Activated gamma-delta T cell (primary cell): ENCODE measurements around the gene C19orf73.
A peak's percentile ranks its signal among the peaks of the same experiment; 100 is the strongest.
"Not testable (repeated sequence)": the region's sequence is repeated elsewhere in the genome, so short reads cannot be mapped to it uniquely, and the experiment has no call there.

Experiments
- DNase-seq: peaks from one replicate; lab custom pipeline; 2025; lab: John Stamatoyannopoulos, UW

C19orf73 gene

GRCh38 chr19:49148784-49149651, 30.1 kb upstream of the C19orf73 start:
- DNase-seq: peak; percentile 44

GRCh38 chr19:49148044-49148682, 29.2 kb upstream of the C19orf73 start:
- no peak for DNase-seq

- not testable (repeated sequence) for DNase-seq
Observed at GRCh38 chr19:49146408-49146770, 27.4 kb upstream of the C19orf73 start.

- peak; percentile 59 for DNase-seq
Observed at GRCh38 chr19:49145573-49146407, 26.8 kb upstream of the C19orf73 start.

DNA sequence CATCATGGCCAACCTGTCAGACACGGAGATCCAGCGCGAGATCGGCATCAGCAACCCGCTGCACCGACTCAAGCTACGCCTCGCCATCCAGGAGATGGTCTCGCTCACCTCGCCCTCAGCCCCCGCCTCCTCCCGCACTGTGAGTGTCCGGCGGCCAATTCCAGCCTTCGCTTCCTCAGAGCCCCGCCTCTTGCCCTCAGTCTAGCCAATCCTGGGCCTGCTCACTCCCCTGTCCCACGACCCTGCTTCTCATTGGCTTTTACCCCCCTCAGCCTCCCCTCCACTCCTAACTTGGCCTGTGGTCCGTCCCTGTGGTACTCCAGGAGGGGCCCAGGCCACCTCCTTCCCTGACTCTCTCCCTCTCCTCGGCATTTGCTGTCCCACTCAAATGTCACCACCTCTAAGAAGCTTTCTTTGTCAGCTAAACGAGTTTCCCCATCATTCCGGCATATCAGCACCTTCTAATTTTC, 24.0 kb upstream of the C19orf73 start:
- no peak for DNase-seq

DNA sequence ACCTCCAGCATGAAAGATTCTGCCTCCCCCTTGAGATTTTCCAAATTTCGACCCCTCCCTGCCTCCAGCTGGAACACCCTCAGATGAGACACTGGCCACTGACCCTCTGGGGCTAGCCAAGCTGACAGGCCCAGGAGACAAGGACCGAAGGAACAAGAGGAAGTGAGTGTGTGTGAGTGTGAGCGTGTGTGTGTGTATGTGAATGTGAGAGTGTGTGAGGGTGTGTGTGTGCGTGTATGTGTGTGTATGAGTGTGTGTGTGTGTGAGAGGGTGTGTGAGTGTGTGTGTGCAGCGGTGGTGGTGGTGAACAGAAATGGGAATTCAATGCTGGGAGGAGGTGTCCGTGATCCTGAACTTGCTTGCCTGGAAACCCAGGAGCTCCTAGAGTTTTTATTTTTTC, 22.4 kb upstream of the C19orf73 start:
- DNase-seq: no peak

GRCh38 chr19:49140951-49141350, 22.0 kb upstream of the C19orf73 start:
- no peak for DNase-seq

- no peak for DNase-seq
Observed at GRCh38 chr19:49136771-49137171, 17.8 kb upstream of the C19orf73 start.

DNA sequence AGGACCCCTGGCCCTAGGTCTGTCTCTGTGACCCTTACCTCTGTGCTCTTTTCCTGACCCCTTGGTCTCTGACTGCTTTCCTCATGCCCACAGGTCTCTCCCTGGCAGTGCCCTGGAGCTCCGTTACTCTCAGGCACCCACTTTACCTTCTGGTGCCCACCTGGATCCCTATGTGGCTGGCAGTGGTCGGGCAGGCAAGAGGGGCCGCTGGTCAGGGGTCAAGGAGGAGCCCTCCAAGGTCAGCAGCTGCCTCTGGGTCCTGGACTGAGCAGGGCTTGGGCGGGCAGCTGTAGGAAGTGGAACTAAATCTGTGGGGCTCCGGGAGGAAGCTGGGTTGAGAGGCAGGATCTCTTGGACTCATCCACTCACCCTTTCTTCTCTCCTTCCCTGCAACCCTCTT, 16.7 kb upstream of the C19orf73 start:
- no peak for DNase-seq

- DNase-seq: no peak
Observed at GRCh38 chr19:49133621-49134454, 14.9 kb upstream of the C19orf73 start.

DNA sequence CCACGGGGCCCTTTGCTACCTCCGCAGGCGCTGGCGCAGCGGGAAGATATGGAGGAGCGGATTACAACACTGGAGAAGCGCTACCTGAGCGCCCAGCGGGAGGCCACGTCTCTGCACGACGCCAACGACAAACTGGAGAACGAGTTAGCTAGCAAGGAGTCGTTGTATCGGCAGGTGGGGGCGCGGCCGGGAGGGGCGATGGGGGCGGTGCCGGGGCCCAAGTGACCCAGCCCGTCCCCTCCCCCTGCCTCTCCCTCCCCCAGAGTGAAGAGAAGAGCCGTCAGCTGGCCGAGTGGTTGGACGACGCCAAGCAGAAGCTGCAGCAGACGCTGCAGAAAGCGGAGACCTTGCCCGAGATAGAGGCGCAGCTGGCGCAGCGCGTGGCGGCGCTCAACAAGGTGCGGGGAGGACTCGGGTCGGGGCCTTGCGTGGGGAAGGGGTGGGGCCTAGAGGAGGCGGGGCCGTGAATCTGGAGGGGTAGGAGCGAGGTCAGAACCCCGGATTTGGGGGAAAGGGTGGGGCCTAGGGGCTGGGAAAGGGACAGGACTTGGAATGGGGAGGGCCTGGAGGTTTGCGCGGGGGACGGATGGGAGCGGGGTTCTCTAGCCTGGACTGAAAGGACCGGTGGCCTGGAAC, 14.1 kb upstream of the C19orf73 start:
- no peak for DNase-seq

DNA sequence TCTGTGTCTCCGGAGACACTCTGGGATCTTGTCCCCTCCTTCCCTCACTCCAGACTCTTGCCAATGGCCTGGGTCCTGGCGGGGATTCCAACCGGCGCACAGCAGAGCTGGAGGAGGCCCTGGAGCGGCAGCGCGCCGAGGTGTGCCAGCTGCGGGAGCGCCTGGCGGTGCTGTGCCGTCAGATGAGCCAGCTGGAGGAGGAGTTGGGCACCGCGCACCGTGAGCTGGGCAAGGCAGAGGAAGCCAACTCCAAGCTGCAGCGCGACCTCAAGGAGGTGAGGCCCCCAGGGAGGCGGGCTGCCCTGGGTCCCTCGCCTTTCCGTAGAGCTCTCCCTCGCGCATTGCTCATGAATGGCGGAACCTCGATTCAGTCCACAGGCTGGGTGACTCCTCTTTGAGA, 11.4 kb upstream of the C19orf73 start:
- DNase-seq: no peak

DNA sequence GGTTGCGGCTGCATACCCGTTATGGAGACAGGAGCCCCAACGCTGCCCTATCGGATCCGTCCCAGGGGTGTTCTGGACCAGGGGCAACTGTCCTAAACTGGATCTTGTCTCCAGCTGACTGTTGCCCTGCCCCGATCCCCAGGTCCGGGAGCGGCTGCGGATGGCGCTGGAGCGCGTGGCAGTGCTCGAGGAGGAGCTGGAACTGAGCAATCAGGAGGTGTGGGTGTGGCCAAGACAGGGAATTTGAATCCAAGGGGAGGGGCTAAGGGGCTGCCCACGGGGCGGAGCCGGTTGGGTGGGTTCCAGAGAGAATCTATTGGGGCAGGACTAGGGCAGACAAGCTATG, 10.3 kb upstream of the C19orf73 start:
- no peak for DNase-seq

DNA sequence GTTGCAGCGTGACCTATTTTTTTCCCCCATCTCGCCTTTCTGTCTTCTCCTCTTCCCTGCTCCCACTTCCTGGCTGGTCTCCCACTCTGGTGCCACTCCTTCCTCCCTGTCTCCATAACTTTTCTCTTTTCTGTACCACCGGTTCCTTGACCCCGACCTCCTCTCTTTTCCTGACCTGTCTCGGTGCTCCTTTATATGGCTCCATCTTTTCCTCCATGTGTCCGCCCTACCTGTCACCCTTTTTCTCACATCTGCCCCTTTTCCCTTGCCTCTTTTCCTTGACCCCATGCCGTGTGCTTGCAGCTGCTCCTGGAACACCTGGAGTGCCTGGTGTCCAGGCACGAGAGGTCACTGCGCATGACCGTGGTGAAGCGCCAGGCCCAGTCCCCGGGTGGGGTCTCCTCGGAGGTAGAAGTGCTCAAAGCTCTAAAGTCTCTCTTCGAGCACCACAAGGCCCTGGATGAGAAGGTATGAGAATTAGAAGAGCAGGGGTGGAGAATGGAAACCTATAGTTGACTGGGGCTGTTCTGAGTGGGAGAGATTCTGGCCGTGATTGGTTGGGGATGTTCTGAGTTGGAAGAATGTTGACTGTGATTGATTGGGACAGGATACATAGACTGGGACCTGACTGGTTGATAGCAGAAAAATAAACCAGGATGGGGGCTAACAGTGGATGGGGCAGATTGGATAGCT, 9.7 kb upstream of the C19orf73 start:
- DNase-seq: no peak

- DNase-seq: peak; percentile 91
Observed at GRCh38 chr19:49127674-49128544, 9.0 kb upstream of the C19orf73 start.

DNA sequence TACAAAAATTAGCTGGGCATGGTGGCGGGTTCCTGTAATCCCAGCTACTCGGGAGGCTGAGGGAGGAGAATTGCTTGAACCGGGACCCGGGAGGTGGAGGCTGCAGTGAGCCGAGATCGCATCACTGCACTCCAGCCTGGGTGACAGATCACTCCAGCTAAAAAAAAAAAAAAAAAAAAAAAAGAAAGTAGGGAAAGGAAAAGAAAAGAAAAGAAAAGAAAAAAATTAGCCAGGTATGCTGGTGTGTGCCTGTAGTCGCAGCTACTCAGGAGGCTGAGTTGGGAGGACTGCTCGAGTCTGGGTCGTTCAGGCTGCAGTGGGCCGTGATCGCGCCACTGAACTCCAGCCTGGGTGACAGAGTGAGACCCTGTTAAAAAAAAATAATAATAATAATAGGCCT, 8.3 kb upstream of the C19orf73 start:
- not testable (repeated sequence) for DNase-seq

DNA sequence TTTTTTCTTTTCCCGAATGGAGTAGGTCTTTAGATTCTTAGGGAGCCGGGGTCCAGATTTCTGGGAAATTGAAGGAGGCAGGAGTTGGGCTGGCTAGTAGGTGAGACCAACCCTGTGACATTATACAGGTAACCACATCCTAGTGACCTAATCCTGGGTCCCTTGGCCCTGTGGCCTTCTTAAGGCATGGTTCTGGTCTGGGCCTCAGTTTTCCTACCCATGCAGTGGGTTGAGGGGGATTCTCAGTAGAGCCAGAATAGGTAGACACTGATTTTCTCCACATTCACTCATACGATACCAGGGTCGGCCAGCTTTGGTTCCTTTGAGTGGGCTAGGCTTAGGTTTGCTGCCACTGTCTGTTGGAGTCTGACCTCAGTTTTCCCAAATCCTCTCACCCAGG, 7.6 kb upstream of the C19orf73 start:
- no peak for DNase-seq

DNA sequence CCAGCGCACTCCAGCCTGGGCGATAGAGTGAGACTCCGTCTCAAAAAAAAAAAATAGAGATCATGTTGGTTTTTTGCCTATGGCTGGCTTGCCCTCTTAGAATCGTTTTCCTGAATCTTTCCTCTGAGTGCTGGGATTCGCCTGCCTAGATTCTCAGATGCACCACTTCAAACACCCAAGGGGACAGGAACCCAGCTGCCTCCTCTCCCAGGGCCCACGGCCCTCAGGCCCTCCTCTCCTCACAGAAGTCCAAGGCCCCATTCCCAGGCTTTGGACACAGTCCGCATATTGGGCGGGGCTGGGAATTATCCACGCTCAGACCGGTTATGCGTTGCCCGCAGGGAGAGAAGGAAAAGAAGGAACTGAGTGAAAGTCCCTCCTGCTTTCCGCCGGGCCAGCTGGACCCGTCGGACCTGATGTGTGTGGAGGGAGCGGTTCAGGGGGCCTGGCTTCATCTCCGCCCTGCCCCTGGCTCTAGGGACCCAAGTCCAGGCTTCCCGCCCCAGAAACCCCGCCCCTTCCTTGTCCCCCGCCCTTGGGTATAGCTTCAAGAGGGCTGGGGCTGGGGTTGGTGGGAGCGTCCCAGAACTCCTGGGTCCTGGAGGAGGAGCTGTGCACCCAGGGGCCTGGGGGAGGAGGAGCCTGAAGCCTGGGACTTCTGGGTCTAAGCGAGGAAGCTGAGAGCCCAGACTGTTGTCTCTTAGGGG, 6.2 kb upstream of the C19orf73 start:
- DNase-seq: no peak

- not testable (repeated sequence) for DNase-seq
Observed at GRCh38 chr19:49123285-49123684, 4.3 kb upstream of the C19orf73 start.
